Hindlimb muscle (tissue), 1 donor: ENCODE measurements around the gene LRRC71. TPM values are rescaled to one million over a fixed set of nuclear protein-coding genes. Genes with fewer than 3 reads are reported as not detected.

Experiments used
- DNase-seq: peaks from one replicate; pipeline ENCODE4 v3.0.0-alpha.2; 2013
- polyA plus RNA-seq: library from polyadenylated mRNA; unstranded; fragments of 120-200 nt; gene quantifications from one replicate; pipeline ENCODE4 v1.2.1, GENCODE V29; 2013; ENCODE audit not compliant: insufficient read length

LRRC71 gene
- polyA plus RNA-seq, 1 donor = 0.83 TPM

GRCh38 chr1:156892190-156893047, 28.0 kb upstream of the LRRC71 start:
- DNase-seq = peak; percentile 94

DNA sequence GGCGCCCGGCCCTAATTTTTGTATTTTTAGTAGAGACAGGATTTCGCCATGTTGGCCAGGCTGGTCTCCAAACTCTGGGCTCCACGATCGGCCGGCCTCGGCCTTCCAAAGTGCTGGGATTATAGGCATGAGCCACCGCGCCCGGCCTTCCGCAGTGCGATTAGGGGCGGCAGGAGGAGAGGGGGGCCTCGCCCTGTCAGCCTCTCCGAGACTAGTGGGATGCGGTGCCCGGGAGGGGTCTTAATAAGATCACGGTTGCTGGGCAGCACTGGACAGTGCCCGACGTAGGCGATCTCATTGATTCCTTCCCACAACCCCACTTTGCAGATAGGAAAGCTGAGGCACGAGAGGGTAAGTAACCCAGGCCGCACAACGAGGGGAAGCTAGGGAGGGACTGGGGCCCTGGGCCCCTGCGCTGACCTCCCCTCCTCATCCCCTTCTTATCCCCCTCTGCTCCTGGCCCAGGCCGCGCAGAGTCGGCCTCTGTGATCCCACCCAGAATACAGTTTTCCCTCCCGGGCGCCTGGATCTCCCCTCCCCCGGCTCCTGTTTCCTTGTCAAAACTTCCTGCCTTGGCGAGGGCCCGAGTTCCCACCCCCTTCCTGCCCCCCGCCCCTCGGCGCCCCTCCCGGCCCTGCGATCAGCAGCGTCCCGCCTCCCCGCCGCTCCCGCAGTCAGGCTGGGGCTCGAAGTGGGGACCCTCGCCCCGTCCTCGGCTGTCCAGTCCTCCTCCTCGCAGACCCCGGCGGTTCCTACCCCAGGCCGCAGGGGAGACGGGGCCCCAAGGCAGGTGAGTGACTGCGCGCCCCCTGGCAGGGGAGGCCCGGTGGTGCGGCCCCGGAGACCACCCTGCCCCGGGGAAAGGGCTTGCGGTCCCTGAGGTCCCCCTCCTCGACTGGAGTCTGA, 27.1 kb upstream of the LRRC71 start, which contains the start of gene PEAR1:
Gene PEAR1, plus strand, starts transcription at position 671 of the 906 bp plus-strand sequence. CDS start 10,209 bp downstream, outside the sequence.
- DNase-seq = peak; percentile 68

- DNase-seq = no peak
Measured at GRCh38 chr1:156894001-156894400, 26.4 kb upstream of the LRRC71 start.

DNA sequence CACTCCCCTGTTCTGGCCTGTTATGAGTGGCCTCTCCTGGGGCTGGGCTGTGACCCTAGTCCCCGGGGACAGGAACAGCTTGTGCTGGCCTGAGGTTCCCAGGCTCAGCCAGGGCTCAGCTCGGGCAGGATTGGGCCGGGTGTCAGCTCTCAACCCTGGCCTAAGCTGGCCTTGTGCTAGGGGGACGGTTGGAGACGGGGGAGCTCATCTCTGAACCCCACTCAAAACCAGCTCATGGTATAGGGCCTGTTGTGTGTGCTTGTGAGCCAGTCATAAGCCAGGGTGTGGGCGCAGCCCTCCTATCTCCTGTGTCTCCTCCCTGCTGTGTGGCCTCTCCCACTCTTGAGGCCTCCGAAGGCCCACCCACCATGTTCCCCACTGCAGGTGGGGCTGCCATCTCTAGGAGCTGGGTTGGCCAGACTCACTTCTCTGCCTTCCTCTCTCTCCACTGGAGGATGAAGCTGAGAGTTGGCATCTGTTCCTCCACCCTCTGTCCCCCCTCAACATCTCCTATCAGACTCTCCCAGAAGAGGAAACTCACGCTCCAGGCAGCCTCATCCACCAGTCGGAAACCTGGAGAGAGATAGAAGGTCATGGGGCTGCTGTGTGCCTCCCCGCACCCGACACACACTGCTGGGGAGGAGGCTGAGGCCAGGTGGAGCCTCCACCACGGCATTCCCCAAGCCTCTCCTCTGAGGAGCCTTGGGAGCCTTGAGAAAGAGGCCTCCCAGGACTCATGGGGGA, 25.5 kb upstream of the LRRC71 start:
- DNase-seq = no peak

- no peak for DNase-seq
Measured at GRCh38 chr1:156895455-156895812, 25.0 kb upstream of the LRRC71 start.

DNA sequence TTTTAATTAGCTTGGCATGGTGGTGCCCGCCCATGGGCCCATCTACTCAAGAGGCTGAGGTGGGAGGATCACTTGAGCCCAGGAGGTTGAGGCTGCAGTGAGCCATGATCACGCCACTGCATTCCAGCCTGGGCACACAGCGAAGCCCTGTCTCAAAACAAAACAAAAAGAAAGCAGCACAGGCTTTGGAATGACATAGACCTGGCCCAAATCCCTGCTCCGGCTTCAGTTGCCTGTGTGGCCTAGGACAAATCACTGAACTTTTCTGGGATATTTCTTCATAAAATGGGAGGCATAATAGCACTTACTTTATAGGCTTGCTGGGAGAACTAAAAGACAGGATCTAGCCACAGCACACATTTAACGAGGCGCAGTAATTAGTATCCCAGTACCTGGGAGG, 24.5 kb upstream of the LRRC71 start:
- no peak for DNase-seq

DNA sequence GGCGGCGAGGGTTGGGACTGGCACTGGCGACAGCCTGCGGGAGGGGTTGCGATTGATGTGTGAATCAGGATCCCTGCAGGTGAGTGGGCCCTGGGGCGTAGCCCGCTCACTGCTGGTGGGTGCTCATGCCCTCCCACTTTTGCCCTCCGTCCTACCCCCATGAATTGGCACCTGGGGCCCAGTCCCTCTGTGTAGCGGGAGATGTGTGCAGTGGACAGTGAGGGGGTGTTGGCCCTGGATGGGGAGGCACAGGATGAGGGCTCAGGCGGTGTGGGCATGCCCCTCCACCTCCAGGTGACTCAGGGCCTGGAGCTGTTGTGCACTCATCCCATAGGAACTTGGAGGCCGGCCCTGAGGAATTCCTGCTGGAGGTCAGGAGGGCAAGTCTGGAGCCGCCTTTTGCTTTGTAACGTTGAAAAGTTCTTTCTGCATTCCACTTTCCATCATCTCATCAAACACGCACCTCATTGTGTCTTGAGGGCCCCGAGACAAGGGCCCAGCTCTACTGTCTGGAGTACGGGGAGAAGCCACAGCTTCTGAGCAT, 23.9 kb upstream of the LRRC71 start:
- no peak for DNase-seq

GRCh38 chr1:156897078-156897825, 23.2 kb upstream of the LRRC71 start:
- no peak for DNase-seq

GRCh38 chr1:156898161-156898566, 22.3 kb upstream of the LRRC71 start:
- DNase-seq = no peak

- no peak for DNase-seq
Measured at GRCh38 chr1:156898971-156899664, 21.3 kb upstream of the LRRC71 start.

GRCh38 chr1:156899956-156900718, 20.3 kb upstream of the LRRC71 start:
- no peak for DNase-seq

- DNase-seq = no peak
Measured at GRCh38 chr1:156900896-156901589, 19.4 kb upstream of the LRRC71 start.

DNA sequence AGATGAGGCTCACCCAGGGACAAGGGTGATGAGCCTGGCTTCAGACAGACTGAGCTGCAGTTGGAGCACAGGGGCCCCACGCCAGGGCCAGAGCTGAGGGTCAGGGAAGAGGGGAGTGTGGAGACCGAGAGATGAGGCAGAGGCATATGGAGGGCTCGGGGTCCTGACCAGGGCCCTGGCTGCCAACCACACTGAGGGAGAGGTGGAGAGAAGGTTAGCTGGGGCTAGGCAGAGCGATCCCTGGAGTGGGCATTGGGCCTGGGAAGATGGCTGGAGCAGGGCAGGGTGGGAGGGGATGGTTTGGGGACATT, 18.9 kb upstream of the LRRC71 start:
- DNase-seq = no peak

- no peak for DNase-seq
Measured at GRCh38 chr1:156901966-156902915, 18.2 kb upstream of the LRRC71 start.

- DNase-seq = no peak
Measured at GRCh38 chr1:156903328-156904091, 16.9 kb upstream of the LRRC71 start.

DNA sequence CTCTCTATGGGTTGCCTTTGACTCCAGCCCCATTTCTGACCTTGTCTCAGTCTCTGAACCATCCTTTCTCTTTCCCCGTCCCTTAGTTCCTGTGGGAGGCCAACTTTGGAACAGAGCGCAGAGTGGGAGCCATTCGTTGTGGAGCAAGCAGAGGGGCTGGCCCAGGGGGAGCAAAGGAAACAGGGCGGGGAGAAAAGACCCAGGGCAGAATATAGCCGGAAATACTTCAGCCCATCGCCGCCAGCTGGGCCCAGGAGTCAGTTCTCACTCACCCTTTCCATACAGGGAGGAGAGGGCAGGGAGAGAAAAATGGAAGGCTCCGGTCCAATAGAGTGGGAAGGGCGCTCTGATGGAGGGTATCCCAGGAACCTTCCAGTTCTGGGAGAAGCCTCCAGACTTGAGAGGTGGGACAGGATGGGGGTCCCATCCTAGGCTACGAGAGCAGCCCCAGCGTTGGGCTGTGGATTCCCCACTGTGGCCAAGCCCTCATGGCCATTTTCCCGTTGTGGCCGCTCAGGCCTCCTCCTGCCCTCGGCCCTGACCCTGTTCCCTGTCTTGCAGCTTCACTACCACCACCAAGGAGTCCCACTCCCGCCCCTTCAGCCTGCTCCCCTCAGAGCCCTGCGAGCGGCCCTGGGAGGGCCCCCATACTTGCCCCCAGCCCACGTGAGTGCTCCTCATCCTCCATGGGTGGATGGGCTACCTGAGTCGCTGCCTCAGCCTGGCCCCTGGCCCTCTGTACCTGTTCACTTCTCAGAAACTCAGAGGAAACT, 16.1 kb upstream of the LRRC71 start:
- no peak for DNase-seq

DNA sequence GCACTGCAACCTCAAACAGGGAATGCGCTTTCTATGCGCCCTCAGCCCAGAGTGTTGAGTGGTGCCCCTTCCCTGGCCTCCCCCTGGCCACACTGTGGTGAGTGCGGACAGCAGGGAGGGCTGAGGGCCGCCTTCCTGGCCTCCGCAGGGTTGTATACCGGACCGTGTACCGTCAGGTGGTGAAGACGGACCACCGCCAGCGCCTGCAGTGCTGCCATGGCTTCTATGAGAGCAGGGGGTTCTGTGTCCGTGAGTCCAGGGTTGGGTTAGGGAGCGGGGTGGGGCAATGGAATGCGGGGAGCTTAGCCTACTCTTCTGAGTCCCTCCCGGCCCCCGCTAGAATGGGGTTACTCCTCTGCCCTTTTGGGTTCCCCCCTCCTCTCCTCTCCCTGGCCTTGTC, 15.3 kb upstream of the LRRC71 start:
- DNase-seq = no peak
